Osteoblast (primary cell): Measurements from ENCODE around the gene MFSD1. TPM values are rescaled to one million over a fixed set of nuclear protein-coding genes. Genes with fewer than 3 reads are reported as not detected.

Source experiments
- DNase-seq: peaks from one replicate; pipeline ENCODE4 v3.0.0; 2011; ENCODE audit warnings: low spot score, mixed read lengths; ENCODE audit not compliant: insufficient read length; ENCODE audit errors: missing footprints
- H2AFZ ChIP-seq: 2 replicates; pipeline ENCODE4 v1.6.0; 2011; ENCODE audit warnings: mild to moderate bottlenecking, low read length
- H3K27ac ChIP-seq: 2 replicates; pipeline ENCODE4 v1.5.1; 2011; ENCODE audit warnings: mild to moderate bottlenecking, low read depth, low read length, moderate library complexity
- H3K27me3 ChIP-seq: 2 replicates; pipeline ENCODE4 v1.6.0; 2012; ENCODE audit warnings: mild to moderate bottlenecking, control low read depth, inconsistent platforms, low read length, moderate library complexity; ENCODE audit not compliant: insufficient read depth
- H3K36me3 ChIP-seq: 2 replicates; pipeline ENCODE4 v1.5.1; 2011; ENCODE audit warnings: mild to moderate bottlenecking, low read length, control low read depth, moderate library complexity; ENCODE audit not compliant: insufficient read depth
- H3K4me1 ChIP-seq: 2 replicates; pipeline ENCODE4 v1.5.1; 2011; ENCODE audit warnings: mild to moderate bottlenecking, low read length, control low read depth, moderate library complexity; ENCODE audit not compliant: insufficient read depth
- H3K4me2 ChIP-seq: 2 replicates; pipeline ENCODE4 v1.6.0; 2011; ENCODE audit warnings: mild to moderate bottlenecking, low read length; ENCODE audit not compliant: insufficient read depth
- H3K4me3 ChIP-seq: fragments of 200-600 bp; sonication (generic); 3 replicates; pipeline ENCODE4 v1.5.1; 2012; ENCODE audit warnings: mild to moderate bottlenecking, low read length, inconsistent platforms; ENCODE audit not compliant: insufficient read depth
- H3K79me2 ChIP-seq: 2 replicates; pipeline ENCODE4 v1.6.0; 2012; ENCODE audit warnings: mild to moderate bottlenecking, low read length, control low read depth, inconsistent platforms; ENCODE audit not compliant: insufficient read depth
- H3K9me3 ChIP-seq: 2 replicates; pipeline ENCODE4 v1.5.1; 2011; ENCODE audit warnings: low read depth, low read length, control low read depth
- H4K20me1 ChIP-seq: 2 replicates; pipeline ENCODE4 v1.6.0; 2012; ENCODE audit warnings: mild to moderate bottlenecking, low read length, control low read depth; ENCODE audit not compliant: insufficient read depth
- CTCF ChIP-seq: IDR thresholded peaks from 2 replicates; pipeline ENCODE4 v1.5.1; 2011; ENCODE audit warnings: mild to moderate bottlenecking, low read depth, low read length, moderate library complexity; ENCODE audit errors: extremely low read depth
- total RNA-seq: library from RNA; depleted of rRNA; stranded (reverse); fragments of >200 nt; gene quantifications from 2 replicates; pipeline ENCODE4 v1.2.3, GENCODE V29; 2012

The MFSD1 gene
- total RNA-seq, 1 donor: 170 TPM

GRCh38 chr3:158762701-158763100 lies 39.2 kb upstream of the MFSD1 start:
- Histone ChIP-seq H3K4me2 (no peak overlapping the region), H3K27me3 (no peaks in the 10 kb centered on the region), H4K20me1 (no peaks in the 10 kb centered on the region), H3K36me3 (peaks cover 5% of the 10 kb centered on the region), H3K4me1 (peaks cover 11% of the 10 kb centered on the region), H3K27ac (no peak overlapping the region), H3K9me3 (no peaks in the 10 kb centered on the region), H3K4me3 (no peak overlapping the region), H2AFZ (no peak overlapping the region), H3K79me2 (no peaks in the 10 kb centered on the region)
- TF ChIP-seq CTCF: no peak
- DNase-seq: no peak

GRCh38 chr3:158763421-158763820 lies 38.4 kb upstream of the MFSD1 start:
- Histone ChIP-seq H3K79me2 (no peaks in the 10 kb centered on the region), H3K9me3 (no peaks in the 10 kb centered on the region), H2AFZ (no peak overlapping the region), H3K27ac (no peak overlapping the region), H3K4me2 (no peak overlapping the region), H4K20me1 (no peaks in the 10 kb centered on the region), H3K4me1 (peaks cover 19% of the 10 kb centered on the region), H3K4me3 (no peak overlapping the region), H3K27me3 (no peaks in the 10 kb centered on the region), H3K36me3 (peaks cover 5% of the 10 kb centered on the region)
- no peak for DNase-seq
- TF ChIP-seq CTCF: no peak

GRCh38 chr3:158765518-158766205 lies 36.2 kb upstream of the MFSD1 start:
- Histone ChIP-seq H3K79me2 (no peaks in the 10 kb centered on the region), H3K4me3 (no peak overlapping the region), H3K9me3 (no peaks in the 10 kb centered on the region), H3K4me2 (no peak overlapping the region), H3K27ac (no peak overlapping the region), H3K4me1 (peaks cover 39% of the 10 kb centered on the region), H4K20me1 (no peaks in the 10 kb centered on the region), H2AFZ (no peak overlapping the region), H3K27me3 (no peaks in the 10 kb centered on the region), H3K36me3 (no peaks in the 10 kb centered on the region)
- no peak for DNase-seq
- TF ChIP-seq CTCF: no peak

GRCh38 chr3:158766364-158766763 lies 35.5 kb upstream of the MFSD1 start:
- TF ChIP-seq CTCF: no peak
- Histone ChIP-seq H3K4me1 (peaks cover 40% of the 10 kb centered on the region), H3K9me3 (no peaks in the 10 kb centered on the region)

More at GRCh38 chr3:158766364-158766763, 35.5 kb upstream of the MFSD1 start:
- H3K36me3 ChIP-seq: no peaks in the 10 kb centered on the region
- no peak overlapping the region for H3K27ac ChIP-seq
- H4K20me1 ChIP-seq: no peaks in the 10 kb centered on the region
- H2AFZ ChIP-seq: no peak overlapping the region
- no peak overlapping the region for H3K4me2 ChIP-seq
- no peaks in the 10 kb centered on the region for H3K79me2 ChIP-seq
- no peak for DNase-seq
- no peak overlapping the region for H3K4me3 ChIP-seq
- H3K27me3 ChIP-seq: no peaks in the 10 kb centered on the region
